GM10847 (cell line): ENCODE measurements around the gene ANO10.

Experiments used
- POLR2A ChIP-seq: IDR thresholded peaks from 2 replicates; pipeline ENCODE4 v1.6.1; 2011; ENCODE audit not compliant: insufficient read length; ENCODE audit errors: extremely low read depth

Gene ANO10

DNA sequence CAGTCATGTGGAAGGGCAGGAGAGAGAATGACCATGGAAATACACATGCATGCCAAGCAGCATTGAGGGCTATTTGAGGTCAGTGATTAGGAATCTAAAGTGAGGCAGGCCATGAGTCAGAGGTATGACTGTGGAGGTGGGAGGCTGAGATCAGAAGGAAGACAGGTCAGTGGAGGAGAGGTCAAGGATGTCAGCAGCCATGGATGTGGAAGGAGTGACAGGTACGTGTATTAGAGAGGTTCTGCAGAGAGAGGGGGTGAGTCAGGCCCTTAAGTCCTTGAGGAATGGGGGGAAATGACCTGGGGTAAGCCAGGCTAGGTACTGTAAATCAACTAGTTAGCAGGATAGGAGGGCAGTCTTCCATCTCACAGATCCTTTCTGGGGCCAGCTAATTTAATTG, 166.6 kb downstream of the ANO10 start:
- no peak for TF ChIP-seq POLR2A

DNA sequence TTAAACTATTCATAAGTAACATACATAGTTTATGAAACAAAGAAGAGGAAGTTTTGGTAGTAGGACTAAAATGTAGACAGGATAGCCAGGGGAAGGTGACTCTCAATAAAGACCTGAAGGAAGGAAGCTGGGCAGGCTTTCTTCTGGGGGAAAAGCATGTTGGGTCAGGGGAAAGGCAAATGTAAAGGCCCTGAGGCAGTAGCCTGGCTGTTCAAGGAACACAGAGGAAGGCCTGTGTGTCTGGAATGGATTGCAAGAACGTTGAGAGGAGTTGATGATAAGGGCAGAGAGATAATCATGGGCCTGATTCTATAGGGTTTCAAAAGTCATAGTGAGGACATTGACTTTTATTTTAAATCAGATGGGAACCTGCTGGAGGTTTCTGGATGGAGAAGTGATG, 167.8 kb downstream of the ANO10 start:
- no peak for TF ChIP-seq POLR2A

DNA sequence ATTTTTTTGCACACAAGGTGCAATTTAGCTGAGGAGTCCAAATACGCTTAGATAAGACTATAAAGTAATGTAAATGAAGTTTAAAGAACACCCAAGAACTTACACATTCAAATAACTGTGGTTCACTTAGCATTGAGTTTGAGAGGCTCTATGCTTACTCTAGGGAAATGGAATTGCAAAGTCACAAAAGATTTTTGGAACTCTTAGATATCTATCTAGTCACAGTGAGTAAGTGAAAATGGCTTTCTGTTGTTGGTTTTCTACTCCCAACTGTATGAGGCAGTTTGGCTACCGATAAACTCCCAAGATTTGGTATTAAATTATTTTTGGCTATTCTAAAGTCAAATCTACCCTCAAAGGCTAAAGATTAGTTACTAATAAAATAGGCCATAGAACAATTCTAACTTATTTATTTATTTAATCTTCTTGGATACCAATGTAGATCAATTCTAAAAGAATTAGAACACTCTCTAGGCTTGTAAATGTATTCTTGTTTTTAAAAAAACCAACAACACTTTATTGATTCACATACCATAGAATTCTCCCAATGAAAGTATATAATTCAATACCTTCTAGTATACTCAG, 170.0 kb downstream of the ANO10 start:
- TF ChIP-seq POLR2A, result no peak

DNA sequence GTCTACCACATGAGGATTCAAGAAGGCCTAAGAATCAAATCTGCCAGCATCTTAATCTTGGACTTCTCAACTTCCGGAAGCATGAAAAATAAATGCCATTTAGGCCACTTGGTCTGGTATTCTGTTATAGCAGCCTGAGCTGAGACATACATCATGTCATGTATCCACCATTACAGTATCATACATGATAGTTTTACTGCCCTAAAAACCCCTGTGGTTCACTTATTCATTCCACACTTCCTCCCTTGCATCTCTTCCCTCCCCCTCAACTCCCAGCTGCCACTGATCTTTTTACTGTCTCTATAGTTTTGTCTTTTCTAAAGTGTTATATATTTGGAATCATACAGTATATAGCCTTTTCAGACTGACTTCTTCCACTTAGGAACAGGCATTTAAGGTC, 173.7 kb downstream of the ANO10 start:
- no peak for TF ChIP-seq POLR2A

DNA sequence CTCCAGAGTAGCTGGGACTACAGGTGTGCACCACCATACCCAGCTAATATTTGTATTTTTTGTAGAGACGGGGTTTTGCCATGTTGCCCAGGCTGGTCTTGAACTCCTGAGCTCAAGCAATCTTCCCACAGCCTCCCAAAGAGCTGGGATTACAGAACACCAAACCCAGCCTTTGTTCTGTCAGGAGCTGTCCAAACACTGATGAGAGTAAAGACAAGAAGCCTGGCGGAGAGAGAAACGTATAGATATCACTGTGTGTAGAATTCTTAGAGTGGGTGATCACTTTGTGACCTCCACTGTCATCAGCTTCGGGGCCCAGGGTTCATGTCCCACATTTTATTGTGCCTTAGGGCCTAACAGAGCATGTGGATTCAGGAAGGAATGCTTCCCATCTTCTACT, 176.0 kb downstream of the ANO10 start:
- TF ChIP-seq POLR2A, result no peak

DNA sequence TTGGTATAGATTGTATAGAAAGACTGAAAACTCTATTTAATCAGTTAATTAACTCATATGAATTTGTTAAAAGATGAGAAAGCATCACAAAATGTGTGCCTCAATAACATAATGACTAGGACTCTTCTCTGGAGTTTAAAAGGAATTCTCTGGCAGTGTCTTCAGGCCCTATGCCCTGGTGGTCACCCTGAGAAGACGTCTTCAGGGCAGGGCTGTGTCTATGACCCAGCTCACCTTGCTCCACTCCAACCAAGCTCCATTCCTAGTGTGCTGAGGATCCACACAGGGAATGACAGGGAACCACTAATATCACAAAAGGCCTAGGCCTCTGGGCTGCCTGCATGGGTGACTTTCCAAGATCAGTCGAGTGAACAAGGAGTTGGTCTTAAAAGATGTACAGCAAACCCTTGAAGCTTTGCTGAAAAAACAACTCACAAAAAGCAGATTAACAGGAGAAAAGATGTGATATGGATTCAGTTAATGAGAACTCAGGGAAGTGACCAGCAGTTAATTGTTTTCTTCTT, 178.9 kb downstream of the ANO10 start:
- TF ChIP-seq POLR2A, result no peak

DNA sequence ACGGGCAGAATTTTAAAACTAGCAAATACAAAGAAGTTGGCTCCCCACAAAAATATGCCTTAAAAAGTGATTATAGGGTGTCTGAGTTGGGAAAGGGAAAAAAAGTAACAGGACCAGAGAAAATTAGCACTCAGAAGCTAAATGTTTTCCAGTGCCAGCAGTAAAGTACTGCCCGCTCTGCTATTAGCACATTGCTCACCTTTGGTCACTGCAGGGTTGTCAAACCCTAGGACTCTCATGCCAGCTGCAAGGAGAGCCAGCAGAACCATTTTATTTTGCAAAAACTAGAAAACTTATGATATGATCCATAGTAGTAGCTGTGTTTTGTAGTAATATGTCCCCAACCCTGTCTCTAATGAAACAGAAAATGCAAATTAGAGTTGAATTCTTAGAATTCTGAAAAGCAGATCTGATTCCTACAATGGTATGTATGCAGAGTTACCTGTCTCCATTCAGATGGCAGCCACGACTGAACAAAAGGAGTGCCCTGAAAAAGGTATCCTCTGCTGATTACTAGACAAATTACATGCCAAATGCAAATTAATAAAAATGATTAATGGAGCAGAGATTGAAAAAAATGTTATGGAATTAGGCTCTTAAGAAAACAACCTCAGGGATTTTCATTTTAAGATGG, 185.2 kb downstream of the ANO10 start:
- TF ChIP-seq POLR2A, result no peak

DNA sequence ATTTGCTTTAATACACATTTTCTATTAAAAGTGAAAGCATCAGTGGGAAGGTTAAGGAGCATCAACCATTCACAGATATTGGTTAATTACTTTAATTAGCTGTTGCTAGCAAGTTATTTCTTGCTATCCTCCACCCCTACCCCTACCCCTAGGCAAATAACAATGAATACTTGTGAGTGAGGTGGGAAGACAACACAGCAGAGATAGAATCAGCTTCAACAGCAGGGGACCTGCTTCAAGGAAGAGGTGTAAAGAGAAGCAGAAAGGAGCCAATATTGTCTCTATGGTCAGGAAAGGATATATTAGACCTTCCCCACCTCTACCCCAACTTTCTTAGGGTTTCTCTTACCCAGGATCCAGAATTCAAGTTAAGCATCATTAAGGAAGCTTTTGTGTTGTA, 186.1 kb downstream of the ANO10 start:
- no peak for TF ChIP-seq POLR2A

DNA sequence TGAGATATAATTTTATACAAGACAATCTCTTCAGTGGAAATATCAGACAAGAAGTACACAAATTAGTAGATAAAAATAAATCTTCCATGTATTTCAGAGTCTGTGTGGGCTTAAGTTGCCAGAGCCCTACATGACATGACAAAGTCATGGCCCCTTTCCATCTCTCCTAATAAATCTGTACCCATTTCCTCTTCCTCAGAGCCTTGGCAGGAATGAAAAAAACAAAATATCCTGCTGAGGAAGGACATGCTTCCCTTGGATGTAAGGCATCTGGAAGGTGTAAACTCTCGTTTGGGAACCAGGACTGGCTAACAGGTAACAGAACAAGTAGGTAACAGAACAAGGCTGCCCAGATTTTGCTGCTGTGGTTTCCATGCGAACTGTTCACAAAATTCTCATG, 187.4 kb downstream of the ANO10 start:
- no peak for TF ChIP-seq POLR2A

DNA sequence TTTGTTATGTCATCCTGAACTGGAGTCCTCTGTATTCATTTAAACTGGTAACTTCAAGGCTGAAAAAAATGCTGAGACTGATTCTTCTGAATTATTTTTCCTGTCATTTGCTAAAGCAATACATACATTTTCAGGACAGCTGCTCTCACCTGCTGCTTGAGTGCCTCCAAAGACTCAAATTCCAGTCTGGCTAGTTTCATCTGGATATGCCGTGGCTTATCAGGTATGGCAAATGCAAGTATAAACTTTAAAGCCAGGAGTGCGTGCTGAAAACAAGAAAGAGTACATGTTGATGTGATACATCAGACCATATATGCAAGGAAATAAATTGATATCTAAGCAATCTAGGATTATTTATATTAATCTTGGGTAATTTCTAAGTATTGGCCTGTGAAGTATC, 189.3 kb downstream of the ANO10 start:
- no peak for TF ChIP-seq POLR2A

DNA sequence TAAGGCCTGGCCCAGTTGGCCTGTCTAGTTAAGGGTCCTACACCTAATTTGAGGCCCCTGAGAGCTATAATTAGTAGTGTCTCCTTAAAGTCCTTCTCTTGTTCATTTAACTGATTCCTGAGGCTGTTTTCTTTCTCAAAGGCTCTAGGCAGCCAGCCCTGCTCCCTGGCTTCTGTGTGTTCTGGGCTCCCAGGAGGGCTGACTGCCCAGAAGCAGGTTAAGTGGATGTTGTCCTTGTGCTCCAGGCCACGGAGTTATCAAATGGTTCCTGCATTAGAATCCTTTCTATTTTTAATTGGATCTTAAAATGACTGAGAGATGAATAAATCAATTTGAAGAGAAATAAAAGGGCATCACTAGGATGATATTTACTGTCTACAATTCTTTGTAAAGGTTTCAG, 195.4 kb downstream of the ANO10 start:
- no peak for TF ChIP-seq POLR2A

DNA sequence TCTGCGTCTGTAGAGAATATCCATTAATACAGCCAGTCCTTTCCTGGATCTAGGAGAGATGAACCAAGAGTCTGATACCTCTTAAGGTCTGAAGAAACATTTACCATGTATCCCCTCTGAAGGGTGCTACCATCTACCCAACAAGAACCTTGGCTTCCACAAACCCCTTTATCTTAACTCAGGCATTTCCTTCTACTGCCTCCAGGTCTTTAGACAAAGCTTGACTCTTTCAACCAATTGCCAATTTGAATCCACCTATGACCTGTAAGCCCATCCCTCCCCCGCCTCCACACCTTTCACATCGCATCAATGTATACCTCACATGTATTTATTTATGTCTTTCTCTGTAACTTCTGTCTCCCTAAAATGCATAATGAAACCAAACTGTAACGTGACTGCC, 196.0 kb downstream of the ANO10 start:
- no peak for TF ChIP-seq POLR2A

DNA sequence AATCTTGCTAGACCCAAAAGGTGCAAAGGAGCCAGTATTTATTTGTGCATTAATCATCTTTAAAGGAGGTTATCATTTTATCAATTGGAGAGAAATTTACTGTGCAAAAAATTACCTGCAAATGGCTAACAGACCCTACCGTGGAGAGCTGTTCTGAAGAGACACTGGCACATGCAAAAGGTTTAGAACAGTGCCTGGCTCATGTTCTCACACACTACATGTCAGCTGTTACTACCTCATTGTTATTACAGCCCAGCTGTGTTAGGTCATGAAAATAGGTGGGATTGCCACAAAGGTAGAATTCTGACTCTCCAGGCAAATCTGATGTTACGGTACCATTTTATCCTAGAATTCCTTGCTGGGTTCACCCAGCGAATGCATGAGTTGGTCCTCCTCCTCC, 198.2 kb downstream of the ANO10 start:
- TF ChIP-seq POLR2A, result no peak

DNA sequence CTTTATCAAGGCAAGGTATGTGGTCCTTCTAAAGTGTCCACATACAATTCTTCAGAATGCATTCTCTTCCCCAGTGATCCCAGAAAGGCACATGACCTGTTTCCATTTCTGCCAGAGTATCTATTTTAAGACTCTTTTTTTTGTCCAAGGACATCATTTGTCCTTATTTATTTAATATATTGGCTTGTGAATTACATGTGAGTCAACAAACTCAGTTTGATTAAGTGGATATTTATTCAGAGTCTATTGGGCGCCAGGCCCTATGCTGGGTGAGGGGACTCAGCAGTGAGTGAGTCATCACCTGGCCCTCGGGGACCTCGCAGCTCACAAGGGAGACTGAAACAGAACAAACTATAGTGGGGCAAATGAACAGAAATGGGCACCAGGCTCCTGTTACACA, 198.7 kb downstream of the ANO10 start:
- no peak for TF ChIP-seq POLR2A

DNA sequence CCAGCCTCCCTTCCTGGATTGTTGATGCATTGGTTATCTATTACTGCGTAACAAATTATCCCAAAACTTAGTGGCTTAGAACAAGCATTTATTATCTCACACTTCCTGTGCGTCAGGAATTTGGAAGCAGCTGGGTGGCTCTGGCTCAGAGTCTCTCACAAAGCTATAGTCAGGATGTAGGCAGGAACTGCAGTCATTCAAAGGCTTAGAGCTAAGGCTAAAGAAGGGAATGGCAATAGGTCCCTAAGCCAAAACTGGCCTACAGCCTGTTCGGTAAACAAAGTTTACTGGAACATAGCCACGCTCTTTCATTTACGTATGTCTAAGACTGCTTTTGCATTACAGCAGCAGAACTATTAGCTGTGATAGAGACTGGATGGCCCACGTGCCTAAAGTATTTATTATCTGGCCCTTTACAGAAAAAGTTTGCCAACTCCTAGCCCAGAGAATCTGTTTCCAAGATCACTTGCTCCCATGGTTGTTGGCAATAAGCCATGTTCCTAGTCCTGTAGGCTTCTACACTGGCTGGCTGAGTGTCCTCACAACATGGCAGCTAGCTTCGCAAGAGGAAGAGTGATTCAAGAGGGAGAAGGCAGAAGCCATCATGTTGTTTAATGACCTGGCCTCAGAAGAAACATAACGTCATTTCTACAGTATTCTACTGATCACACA, 203.1 kb downstream of the ANO10 start:
- no peak for TF ChIP-seq POLR2A

DNA sequence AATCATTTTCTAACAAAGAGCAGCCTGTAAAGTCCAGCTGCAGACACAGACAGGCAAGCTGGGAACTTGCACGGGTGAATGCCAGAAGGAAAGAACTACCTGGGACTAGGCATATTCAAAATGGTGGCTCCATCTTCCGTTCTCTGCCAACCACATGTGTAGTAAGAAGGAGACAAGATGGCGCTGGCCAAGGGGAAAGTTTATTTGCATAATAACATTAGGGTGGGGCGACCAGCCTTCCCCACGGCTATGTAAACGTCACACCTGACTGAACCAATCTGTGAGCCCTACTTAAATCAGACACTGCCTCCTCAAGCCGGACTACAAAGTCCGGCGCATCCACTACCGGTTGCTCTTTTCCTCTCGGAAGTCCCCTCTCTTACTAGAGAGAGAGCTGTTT, 204.7 kb downstream of the ANO10 start:
- TF ChIP-seq POLR2A, result no peak
